GM12872 (cell line): ENCODE measurements around the gene PTPRN2.

Source experiments
- TF ChIP-seq, protein P1 (sequence below): IDR thresholded peaks from 3 replicates; pipeline ENCODE4 v1.5.1; 2011; ENCODE audit warnings: low read depth, mild to moderate bottlenecking, low read length, moderate library complexity; ENCODE audit not compliant: insufficient read depth

PTPRN2 gene

DNA sequence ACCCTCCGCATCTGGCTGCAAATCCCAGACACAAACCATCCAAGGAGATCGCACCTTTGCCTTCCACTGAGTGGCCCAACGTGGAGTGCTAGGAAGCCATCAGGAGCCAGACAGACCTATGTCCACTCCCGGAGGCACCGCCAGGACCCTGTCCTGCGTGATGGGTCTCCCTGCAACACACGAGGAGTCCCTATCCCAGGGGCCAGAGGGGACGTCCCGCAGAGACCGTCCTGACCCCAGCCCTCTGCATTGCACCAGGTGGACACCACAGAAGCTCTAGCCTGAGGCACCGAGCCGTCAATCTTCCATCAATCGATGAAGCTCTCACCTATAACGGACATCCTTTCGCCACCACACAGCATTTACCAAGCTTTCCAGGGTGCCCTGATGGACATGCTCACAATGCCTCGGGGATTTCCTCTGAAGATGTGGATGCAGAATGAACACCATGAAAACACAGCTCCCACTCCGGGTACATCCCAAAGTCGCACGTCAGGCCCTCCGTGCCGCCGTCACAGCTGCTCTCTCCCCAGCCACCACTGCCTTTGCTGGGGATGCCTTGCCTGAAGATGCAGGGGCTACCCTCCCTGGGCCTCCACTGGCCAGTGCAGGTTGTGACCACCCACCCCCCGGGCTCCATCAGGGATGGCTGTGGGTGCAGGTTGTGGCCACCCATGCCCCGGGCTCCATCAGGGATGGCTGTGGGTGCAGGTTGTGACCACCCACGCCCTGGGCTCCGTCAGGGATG lies 54.1 kb downstream of the PTPRN2 start:
- TF ChIP-seq, protein P1, sequence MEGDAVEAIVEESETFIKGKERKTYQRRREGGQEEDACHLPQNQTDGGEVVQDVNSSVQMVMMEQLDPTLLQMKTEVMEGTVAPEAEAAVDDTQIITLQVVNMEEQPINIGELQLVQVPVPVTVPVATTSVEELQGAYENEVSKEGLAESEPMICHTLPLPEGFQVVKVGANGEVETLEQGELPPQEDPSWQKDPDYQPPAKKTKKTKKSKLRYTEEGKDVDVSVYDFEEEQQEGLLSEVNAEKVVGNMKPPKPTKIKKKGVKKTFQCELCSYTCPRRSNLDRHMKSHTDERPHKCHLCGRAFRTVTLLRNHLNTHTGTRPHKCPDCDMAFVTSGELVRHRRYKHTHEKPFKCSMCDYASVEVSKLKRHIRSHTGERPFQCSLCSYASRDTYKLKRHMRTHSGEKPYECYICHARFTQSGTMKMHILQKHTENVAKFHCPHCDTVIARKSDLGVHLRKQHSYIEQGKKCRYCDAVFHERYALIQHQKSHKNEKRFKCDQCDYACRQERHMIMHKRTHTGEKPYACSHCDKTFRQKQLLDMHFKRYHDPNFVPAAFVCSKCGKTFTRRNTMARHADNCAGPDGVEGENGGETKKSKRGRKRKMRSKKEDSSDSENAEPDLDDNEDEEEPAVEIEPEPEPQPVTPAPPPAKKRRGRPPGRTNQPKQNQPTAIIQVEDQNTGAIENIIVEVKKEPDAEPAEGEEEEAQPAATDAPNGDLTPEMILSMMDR = no peak

DNA sequence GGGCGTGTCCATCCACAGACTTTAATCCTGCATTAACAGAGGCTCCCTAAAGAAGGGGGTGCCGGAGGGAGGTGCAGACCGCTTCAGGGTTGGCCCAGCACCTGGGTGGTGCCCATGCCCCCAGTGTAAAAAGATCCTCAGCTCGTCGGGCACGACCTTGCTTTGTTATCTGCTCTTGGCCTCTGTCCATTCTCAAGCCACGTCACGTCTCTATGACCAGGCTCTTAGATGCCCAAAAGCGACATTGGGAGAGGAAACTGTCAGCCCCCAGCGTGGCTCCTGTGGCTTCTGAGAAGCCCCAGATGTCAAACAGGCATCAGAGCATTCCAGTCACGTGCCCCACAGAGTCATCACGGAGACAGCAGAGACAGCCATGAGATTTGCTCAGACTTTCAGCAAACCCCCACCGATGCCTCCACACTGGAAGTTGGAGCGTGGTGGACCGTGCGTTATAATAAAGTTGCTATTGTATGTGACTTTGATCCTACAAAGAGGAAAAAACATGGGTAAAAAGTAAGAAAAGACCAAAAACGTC lies 55.5 kb downstream of the PTPRN2 start:
- TF ChIP-seq, protein P1 = no peak

DNA sequence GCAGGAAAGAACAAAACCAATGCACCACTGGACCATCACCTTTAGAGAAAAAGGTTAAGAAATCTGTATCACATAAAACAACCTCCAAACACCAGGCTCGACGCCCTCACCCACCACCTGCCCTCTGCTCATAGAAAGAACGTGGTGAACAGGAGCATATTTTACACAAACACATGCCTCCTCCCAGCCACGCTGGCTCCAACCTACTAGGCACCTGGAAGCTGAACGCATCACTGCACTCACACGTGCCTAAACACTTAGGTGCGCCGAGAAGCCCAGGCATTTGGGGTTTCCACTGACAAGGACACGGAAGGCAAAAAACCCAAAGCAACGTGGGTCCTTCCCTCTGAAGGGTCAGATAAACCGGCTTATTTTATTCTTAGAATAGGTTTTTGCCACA lies 56.0 kb downstream of the PTPRN2 start:
- TF ChIP-seq, protein P1 = no peak

DNA sequence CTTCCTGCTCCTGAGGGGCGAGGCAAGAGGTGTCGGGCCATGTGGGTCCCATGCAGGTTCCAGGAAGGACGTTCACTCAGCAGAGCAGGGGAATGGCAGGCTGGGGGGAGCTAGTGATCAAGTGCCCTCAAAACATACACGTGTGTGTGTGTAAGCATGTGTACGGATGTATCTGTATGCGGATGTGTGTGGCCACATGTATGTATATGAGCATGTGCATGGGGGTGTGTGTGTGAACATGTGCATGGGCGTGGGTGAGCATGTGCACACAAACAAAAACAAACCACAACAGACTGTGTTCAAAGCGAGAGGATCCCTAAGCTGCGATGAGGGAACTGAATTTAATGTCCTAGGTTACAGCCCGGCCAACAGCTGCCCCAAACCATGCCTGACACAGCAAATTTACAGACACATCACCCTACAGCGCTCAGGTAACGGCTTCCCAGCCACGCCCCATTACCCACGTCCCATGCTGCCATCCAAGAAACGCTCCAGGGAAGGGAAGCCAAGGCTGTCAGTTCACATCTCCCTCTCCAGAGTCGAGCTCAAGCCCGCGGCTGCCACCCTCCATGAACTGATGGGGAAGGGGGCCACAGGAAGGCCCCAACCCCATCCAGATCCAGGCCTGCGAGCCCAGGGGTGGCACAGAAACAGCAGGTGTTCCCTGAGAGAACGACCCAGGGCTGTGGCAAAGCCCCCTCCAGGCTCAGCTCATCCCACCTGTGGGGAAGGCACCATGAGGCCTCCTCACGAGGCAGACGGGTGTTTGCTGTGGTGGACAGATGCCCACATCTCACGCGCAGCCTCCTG lies 56.6 kb downstream of the PTPRN2 start:
- TF ChIP-seq, protein P1 = no peak

DNA sequence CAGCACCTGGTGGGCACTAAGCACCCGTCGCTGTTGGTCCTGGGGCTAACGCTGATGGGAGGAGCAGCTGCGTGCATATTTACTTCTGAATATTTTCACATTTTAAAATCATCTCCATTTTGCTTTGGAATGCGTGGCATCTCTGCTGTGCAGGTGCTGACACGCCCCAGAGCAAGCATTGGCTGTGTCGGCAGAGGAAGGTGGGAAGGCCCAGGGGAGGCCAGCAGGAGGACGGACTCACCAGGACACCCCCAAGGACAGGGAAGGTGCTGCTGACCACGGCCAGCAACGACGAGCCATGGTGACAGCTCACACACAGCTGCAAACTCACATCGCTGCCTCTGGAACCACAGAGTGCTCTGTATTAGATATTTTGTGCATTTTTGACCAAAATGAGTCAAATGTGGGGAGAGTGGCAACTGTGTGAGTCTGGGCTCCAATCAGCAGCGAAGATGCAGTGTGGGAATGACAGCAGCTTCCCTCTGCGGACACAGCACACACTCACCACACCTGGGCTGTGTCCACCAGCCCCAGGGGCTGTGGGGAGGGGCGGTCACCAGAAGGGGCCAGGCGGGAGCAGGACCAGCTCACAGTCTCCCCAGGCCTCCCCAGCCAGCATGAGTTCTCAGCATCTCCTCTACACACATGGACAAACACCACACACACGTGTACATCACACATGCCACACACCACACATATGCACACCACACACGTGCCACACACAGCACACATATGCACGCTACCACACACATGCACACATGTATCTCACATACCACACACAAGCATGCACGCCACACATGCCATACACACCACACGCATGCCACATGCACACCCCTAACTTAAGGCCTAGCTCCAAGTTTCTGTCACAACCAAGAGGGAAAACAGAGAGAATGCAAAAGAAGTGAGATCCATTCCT lies 58.2 kb downstream of the PTPRN2 start:
- TF ChIP-seq, protein P1 = no peak

DNA sequence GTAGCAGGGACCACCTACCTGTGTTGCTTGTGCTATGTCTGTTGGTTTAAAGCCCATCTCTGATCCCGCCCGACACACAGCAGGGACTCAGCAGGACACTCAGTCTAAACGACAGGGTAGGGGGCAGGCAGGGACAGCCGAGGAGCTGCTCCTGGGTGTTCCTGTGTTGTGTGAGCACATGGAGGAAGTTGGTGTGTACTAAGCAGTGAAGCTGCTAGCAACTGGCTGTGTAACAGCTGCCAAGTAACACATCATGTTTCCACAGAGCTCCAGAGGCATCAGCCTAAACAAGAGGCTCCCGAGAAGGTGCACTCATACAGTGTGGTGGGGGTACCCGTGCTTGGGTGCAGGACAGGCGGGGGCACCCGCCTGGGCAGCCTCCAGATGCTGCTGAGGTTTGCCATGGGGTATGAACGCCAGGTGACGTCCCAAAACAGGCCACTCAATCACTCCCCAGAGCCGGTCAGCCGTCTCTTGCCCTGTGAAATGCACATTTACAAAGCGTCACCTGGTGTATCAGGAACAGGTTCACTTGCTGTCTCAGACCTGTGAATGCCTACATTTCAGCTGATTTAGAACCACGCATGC lies 59.6 kb downstream of the PTPRN2 start:
- TF ChIP-seq, protein P1 = no peak
